Ovary (tissue), 3 donors: Measurements from ENCODE around the gene TPH1.

ENCODE experiments used
- CTCF ChIP-seq, 3 donors: fragments of 450-650 bp in 2 of 3; fragments of 200-600 bp in 1 of 3; IDR thresholded peaks; one replicate each; pipeline versions ENCODE4 v1.5.1 to v1.8.0; 2016 to 2022; ENCODE audit warnings: antibody characterized with exemption in 3 of 3, mild to moderate bottlenecking in 1 of 3
- POLR2A ChIP-seq: fragments of 450-650 bp; IDR thresholded peaks from one replicate; pipeline ENCODE4 v1.6.1; 2017; ENCODE audit warnings: antibody characterized with exemption, mild to moderate bottlenecking, moderate library complexity
- donor health status: DM: no; HTN: no; CAD: no.

GRCh38 chr11:18061351-18061750 lies 15.3 kb upstream of the TPH1 start:
- no peak for TF ChIP-seq CTCF (IDR thresholded peaks at IDR 0.05)
- no peak for TF ChIP-seq POLR2A
